ENCODE results near the gene MED1. TPM values are rescaled to one million over a fixed set of nuclear protein-coding genes. Genes with fewer than 3 reads are reported as not detected.

The MED1 gene
- total and polyA plus RNA-seq, 4 donors, result 4.4 to 19.3 (median 9.1) TPM

- no peaks in the 10 kb centered on the region for H3K27me3 ChIP-seq (ENCODE audit: control insufficient read depth in 4 of 4, insufficient read depth in 4 of 4, low read length in 3 of 4)
- H3K9ac ChIP-seq (ENCODE audit: low read depth in 1 of 2, low read length in 2 of 2), result no peak overlapping the region
- peaks cover 12 to 65% (median 48%) of the 10 kb centered on the region in 4 donors for H3K36me3 ChIP-seq (ENCODE audit: control insufficient read depth in 4 of 4, insufficient read depth in 3 of 4, low read depth in 1 of 4, low read length in 3 of 4)
- TF ChIP-seq HNF4G (IDR thresholded peaks at IDR 0.05), result no peak
- TF ChIP-seq FOXA1 (IDR thresholded peaks at IDR 0.05), result no peak
- no peak for TF ChIP-seq MAX (IDR thresholded peaks at IDR 0.05)
- TF ChIP-seq REST (IDR thresholded peaks at IDR 0.05), result no peak
- TF ChIP-seq, protein P1, sequence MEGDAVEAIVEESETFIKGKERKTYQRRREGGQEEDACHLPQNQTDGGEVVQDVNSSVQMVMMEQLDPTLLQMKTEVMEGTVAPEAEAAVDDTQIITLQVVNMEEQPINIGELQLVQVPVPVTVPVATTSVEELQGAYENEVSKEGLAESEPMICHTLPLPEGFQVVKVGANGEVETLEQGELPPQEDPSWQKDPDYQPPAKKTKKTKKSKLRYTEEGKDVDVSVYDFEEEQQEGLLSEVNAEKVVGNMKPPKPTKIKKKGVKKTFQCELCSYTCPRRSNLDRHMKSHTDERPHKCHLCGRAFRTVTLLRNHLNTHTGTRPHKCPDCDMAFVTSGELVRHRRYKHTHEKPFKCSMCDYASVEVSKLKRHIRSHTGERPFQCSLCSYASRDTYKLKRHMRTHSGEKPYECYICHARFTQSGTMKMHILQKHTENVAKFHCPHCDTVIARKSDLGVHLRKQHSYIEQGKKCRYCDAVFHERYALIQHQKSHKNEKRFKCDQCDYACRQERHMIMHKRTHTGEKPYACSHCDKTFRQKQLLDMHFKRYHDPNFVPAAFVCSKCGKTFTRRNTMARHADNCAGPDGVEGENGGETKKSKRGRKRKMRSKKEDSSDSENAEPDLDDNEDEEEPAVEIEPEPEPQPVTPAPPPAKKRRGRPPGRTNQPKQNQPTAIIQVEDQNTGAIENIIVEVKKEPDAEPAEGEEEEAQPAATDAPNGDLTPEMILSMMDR (IDR thresholded peaks at IDR 0.05; ENCODE audit: low read depth, low read length, missing input control), result no peak
- no peak for TF ChIP-seq TAF1 (conservative IDR thresholded peaks at IDR 0.05)
- TF ChIP-seq HNF4A (conservative IDR thresholded peaks at IDR 0.05), result no peak
- TF ChIP-seq YY1 (IDR thresholded peaks at IDR 0.05), result no peak
- TF ChIP-seq SP1 (IDR thresholded peaks at IDR 0.05), result no peak
- TF ChIP-seq RAD21 (IDR thresholded peaks at IDR 0.05), result no peak
- no peak for TF ChIP-seq ZBTB33 (IDR thresholded peaks at IDR 0.05)
- H3K4me3 ChIP-seq (ENCODE audit: low read depth in 1 of 3, low read length in 3 of 3), result no peak overlapping the region
- no peak overlapping the region for H3K27ac ChIP-seq (ENCODE audit: low read depth in 1 of 2, low read length in 2 of 2)
- DNase-seq (ENCODE audit: low spot score), result no peak
- no peaks in the 10 kb centered on the region for H3K9me3 ChIP-seq (ENCODE audit: control insufficient read depth in 4 of 4, low read length in 3 of 4)
- 98% methylated on average over 4 of the region's 4 CpGs for WGBS
- H3K4me1 ChIP-seq (ENCODE audit: control insufficient read depth in 4 of 4, insufficient read depth in 4 of 4, low read length in 3 of 4), result no peaks in the 10 kb centered on the region
Measured at GRCh38 chr17:39429600-39429999, 21.5 kb downstream of the MED1 start.

DNA sequence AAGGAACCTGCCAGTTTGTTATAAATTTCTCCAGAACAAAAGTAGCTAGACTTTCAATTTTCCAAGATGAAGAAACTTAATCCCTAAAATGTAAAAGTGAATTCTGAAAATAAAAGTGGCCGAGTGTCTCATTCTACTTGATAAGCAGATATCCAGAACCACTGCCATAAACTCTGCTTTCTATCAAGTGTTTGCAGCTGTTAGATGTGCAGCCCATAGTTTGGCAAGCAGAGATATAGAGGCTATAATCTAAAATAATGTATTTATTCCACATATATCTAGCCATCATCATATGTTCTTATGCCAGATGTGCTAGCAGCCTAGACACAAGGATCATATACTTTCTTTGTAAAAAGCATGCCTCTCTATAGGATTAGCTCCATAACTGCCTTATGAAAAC, 34.9 kb downstream of the MED1 start:
- WGBS, result 86% methylated on average over 1 of the region's 1 CpG
- H3K9me3 ChIP-seq (ENCODE audit: control insufficient read depth in 4 of 4, low read length in 3 of 4), result no peaks in the 10 kb centered on the region
- H3K27me3 ChIP-seq (ENCODE audit: control insufficient read depth in 4 of 4, insufficient read depth in 4 of 4, low read length in 3 of 4), result no peaks in the 10 kb centered on the region
- peaks cover 14 to 68% (median 37%) of the 10 kb centered on the region in 4 donors for H3K36me3 ChIP-seq (ENCODE audit: control insufficient read depth in 4 of 4, insufficient read depth in 3 of 4, low read depth in 1 of 4, low read length in 3 of 4)
- H3K27ac ChIP-seq (ENCODE audit: low read depth in 1 of 2, low read length in 2 of 2), result no peak overlapping the region
- no peaks in the 10 kb centered on the region for H3K4me1 ChIP-seq (ENCODE audit: control insufficient read depth in 4 of 4, insufficient read depth in 4 of 4, low read length in 3 of 4)
- no peak for DNase-seq (ENCODE audit: low spot score)
- TF ChIP-seq EGR1 (IDR thresholded peaks at IDR 0.05; ENCODE audit: low read depth in 2 of 2) (no peak), ATF3 (IDR thresholded peaks at IDR 0.05) (no peak), REST (IDR thresholded peaks at IDR 0.05) (no peak), RAD21 (IDR thresholded peaks at IDR 0.05) (no peak), ZBTB33 (IDR thresholded peaks at IDR 0.05) (no peak)
- H3K4me3 ChIP-seq (ENCODE audit: low read depth in 1 of 3, low read length in 3 of 3), result no peak overlapping the region
- H3K9ac ChIP-seq (ENCODE audit: low read depth in 1 of 2, low read length in 2 of 2), result no peak overlapping the region

Data from liver (tissue), 9 donors.